GM18502 (cell line): ENCODE data around the gene SFXN2.
"Not testable (repeated sequence)": the region's sequence is repeated elsewhere in the genome, so short reads cannot be mapped to it uniquely, and the experiment has no call there.

ENCODE experiments used
- ATAC-seq: cut with Tn5 transposase; IDR thresholded peaks from one replicate; pipeline ENCODE4 v1.9.1; 2021; ENCODE audit warnings: mild to moderate bottlenecking; ENCODE audit not compliant: unreplicated experiment, poor library complexity

SFXN2 gene

DNA sequence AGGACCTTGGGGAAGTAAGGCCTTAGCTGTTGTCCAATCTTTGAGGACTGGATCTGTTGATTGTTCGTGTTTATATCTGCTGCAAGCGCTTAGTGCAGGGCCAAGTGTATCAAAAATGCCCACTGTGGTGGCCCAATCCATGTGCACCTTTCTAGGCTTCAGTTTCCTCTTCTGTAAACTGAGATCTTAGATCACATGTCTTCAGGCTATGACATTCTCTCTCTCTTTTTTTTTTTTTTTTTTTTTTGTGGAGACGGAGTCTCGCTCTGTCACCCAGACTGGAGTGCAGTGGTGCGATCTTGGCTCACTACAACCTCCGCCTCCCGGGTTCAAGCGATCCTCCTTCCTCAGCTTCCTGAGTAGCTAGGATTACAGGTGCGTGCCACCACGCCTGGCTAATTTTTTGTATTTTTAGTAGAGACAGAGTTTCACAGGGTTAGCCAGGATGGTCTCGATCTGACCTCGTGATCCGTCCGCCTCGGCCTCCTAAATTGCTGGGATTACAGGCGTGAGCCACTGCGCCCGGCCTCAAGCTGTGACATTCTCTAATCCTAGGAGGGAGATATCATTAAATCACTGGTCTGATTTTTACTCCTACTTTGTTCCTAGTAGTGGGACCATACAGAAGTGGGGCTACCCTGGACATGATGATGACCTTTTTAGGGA is 2.6 kb downstream of the SFXN2 start:
- not testable (repeated sequence) for ATAC-seq

GRCh38 chr10:102718220-102718619 is 3.8 kb downstream of the SFXN2 start:
- no peak for ATAC-seq

- no peak for ATAC-seq
Observed at GRCh38 chr10:102720337-102720736, 5.9 kb downstream of the SFXN2 start.

- no peak for ATAC-seq
Observed at GRCh38 chr10:102720775-102721301, 6.4 kb downstream of the SFXN2 start.

GRCh38 chr10:102721954-102722353 is 7.5 kb downstream of the SFXN2 start:
- no peak for ATAC-seq

- ATAC-seq = no peak
Observed at GRCh38 chr10:102723989-102724388, 9.6 kb downstream of the SFXN2 start.

DNA sequence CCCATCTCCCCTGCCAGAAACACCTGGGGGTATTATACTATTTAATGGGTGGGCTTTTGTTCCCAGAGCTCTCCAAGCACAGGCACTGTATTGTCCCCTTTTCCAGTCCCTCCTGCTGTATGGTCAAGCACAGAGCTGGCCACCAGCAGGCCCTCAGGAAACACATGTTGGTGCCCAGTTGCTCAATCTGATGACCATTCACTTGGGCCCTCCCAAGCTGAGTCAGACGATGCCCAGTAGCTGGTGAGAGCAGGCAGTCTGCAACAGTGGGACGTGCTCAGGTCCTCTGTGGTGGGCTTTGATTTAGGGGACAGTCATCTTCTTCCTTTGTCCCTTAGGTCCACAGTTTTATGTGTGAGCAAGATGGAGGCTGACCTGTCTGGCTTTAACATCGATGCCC is 11.8 kb downstream of the SFXN2 start:
- ATAC-seq = no peak

DNA sequence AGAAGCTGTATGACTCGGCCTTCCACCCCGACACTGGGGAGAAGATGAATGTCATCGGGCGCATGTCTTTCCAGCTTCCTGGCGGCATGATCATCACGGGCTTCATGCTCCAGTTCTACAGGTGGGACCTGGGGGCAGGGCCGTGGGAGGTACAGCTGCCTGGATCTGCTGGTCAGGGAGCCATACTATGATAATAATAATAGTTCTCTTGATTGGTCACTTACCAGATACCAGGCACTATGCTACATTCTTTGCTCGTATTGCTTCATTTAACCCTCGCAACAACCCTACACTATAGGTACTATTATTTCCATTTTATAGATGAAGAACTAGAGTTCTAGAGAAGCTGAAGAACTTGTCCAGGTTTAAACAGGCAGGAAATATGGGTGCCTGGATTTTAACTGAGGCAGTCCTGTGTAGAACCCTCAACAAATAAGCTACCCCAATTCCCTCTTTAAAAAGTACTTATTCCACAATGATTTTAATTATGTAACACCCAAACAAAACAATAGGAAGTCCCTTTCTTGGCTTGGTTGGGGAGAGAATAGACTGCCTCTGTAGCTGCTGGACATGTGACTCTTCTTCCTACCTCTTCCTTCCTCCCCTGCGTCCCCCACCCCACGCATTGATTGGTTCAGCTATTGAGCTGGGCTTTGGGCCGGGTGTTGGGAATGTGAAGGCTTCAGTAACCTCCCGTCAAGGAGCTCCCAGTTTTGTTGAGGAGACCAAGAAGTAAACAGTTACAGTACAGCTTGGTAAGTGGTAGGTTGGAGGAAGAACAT is 12.8 kb downstream of the SFXN2 start:
- ATAC-seq = no peak

- no peak for ATAC-seq
Observed at GRCh38 chr10:102729029-102730026, 14.9 kb downstream of the SFXN2 start.

- ATAC-seq = no peak
Observed at GRCh38 chr10:102731222-102731800, 16.9 kb downstream of the SFXN2 start.

DNA sequence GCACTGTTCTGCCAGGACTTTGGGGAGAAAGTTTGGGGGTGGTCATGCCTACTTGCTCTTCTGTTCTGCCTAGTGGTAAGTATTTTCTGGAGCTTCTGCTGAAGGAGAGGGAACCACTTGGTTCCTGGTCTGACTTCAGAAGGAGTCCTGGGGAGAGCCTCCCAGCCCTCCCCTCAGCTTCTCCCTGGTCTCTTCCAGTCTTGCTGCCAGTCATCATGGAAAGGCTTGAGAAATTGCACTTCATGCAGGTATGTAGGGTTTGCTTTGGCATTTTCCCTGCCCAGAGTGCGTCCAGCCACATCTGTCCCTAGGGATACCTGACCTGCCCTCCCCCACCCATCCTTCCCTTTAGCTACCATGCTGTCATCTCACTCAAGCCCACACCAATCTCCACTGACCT is 18.2 kb downstream of the SFXN2 start:
- no peak for ATAC-seq

DNA sequence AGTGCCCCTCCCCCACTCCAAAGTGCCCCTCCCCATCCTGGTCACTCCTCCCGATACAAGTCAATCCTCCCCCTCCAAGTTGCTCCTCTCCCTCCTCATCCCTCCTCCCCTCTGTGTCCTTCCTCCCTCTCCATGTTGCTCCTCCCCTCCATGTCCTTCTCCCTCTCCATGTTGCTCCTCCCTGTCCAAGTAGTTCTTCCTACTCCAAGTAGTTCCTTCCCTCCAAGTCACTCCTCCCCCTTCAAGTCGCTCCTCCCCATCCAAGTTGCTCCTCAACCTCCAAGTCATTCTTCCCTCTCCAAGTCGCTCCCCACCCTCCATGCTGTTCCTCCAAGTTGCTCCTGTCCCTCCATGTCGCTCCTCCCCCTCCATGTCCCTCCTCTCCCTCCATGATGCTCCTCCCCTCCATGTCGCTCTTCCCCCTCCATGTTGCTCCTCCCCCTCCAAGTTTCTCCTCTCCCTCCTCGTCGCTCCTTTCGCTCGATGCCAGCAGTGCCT is 20.7 kb downstream of the SFXN2 start:
- ATAC-seq = no peak

DNA sequence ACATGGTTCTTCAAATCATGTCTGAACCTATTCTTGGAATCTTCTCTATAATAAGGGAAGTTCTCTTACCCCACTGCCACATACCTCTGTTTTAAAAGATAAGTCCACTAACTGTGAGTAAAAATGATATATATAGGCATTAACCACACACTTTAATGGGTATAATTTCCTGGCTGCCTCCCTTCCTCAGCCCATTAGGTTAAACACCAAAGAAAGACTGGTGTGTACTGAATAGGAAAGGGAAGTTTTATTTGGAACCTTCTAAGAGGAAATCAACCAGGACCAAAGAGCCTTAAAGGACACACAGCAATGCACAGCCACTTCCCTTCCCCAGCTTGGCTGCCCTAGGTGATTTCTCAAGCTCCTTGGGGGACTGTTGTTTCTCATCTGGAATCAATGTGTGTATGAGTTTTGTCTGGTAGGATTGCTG is 24.3 kb downstream of the SFXN2 start:
- ATAC-seq = no peak

DNA sequence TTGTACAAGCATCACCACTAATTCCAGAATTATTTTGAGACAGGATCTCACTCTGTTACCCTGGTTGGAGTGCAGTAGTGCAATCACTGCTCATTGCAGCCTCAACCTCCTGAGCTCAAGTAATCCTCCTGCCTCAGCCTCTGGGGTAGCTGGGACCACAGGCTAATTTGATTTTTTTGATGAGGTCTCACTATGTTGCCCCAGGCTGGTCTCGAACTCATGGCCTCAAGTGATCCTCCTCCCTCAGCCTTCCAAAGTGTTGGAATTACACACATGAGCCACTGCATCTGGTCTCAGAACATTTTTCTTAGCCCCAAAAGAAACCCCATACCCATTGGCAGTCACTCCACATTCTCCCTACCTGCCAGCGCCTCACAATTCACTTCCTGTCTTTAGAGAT is 25.8 kb downstream of the SFXN2 start:
- ATAC-seq = no peak

DNA sequence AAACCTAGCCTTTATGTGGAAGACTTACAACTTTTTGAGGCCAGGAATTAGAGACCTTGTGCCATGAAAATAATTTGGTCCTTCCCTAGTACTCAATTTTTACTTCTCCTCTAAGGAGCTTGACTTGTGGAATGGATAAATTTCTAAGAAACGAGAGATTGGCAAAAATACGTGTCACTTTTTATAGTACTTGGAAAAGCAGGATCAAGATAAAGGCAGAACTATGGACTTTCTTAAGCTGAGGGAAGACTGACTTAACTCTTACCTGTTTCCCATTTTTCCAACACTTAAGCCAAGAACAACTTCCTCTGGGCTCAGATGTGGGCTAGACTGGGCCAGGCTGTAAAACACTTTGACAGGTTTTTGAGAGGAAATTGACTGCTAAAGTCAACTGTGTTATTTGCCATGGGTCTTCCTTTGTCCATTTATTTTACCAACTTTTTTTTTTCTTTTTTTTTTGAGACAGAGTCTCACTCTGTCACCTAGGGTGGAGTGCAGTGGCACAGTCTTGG is 27.3 kb downstream of the SFXN2 start:
- no peak for ATAC-seq

GRCh38 chr10:102742313-102742712 is 27.9 kb downstream of the SFXN2 start:
- ATAC-seq = not testable (repeated sequence)

- no peak for ATAC-seq
Observed at GRCh38 chr10:102743078-102743587, 28.7 kb downstream of the SFXN2 start.

GRCh38 chr10:102743588-102744373 is 29.3 kb downstream of the SFXN2 start, which contains the start of gene WBP1L:
Gene WBP1L (plus strand): TSS chr10:102743948. CDS start chr10:102744054, 106 bp downstream.
- ATAC-seq = peak; percentile 98
